ENCODE results near the gene PCDHGA1.

- TF ChIP-seq, protein P1, sequence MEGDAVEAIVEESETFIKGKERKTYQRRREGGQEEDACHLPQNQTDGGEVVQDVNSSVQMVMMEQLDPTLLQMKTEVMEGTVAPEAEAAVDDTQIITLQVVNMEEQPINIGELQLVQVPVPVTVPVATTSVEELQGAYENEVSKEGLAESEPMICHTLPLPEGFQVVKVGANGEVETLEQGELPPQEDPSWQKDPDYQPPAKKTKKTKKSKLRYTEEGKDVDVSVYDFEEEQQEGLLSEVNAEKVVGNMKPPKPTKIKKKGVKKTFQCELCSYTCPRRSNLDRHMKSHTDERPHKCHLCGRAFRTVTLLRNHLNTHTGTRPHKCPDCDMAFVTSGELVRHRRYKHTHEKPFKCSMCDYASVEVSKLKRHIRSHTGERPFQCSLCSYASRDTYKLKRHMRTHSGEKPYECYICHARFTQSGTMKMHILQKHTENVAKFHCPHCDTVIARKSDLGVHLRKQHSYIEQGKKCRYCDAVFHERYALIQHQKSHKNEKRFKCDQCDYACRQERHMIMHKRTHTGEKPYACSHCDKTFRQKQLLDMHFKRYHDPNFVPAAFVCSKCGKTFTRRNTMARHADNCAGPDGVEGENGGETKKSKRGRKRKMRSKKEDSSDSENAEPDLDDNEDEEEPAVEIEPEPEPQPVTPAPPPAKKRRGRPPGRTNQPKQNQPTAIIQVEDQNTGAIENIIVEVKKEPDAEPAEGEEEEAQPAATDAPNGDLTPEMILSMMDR (IDR thresholded peaks at IDR 0.05), result no peak
- TF ChIP-seq EZH2 (IDR thresholded peaks at IDR 0.05), result no peak
These were observed 12.5 kb downstream of the PCDHGA1 start for GRCh38 chr5:141342773-141343172.
